ENCODE data around the gene SERPINE1. TPM values are rescaled to one million over a fixed set of nuclear protein-coding genes. Genes with fewer than 3 reads are reported as not detected.
"Not testable (repeated sequence)": the region's sequence is repeated elsewhere in the genome, so short reads cannot be mapped to it uniquely, and the experiment has no call there.

Gene SERPINE1
- total and polyA plus RNA-seq, 2 donors (not counting 1 experiment from before 2014, with no cell fraction given): 167 to 1,153 TPM

DNA sequence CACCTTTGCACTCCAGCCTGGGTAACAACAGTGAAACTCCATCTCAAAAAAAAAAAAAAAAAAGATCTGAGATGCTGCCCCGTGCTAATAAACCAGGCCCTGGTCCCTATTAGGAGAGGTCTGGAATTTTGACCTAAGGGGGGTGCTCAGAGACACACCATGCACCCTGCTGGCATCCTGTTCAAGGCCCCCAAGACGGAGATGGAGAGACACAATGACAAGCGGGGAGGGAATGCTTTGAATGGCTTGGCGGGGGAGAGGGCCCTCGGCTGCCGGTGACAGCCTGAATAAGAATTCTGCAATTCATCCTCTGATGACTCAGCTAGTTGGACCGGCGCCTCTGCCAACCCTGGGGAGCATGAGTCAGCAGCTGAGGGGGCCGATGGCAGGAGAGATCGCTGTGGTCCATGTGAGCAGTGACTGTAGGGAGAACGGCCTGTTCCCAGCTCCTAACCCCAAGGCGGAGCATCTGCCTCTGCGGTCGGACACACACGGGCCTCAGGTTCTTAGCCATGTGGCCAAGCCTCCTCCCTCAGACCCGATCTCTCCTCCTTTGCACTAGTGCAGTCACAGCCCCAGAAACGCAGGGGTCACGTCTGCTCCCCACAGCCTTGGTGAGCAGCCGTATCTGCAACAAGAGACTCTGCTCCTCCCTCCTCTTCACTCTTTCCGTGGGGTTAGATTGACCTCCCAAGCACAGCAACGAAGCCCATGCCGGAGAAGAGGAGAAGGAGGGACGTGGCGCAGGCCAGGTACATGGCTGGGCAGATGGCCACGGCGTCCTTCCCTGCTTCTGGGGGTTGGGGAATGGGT lies 26.7 kb upstream of the SERPINE1 start:
- H2AFZ ChIP-seq (ENCODE audit: low read length): peak overlapping the region; percentile 3
- DNase-seq (ENCODE audit: low read depth in 2 of 2): peak; percentile 99
- H4K20me1 ChIP-seq (ENCODE audit: control insufficient read depth, extremely low read depth, insufficient read depth, low read length): no peaks in the 10 kb centered on the region
- peak overlapping the region in 1 of 4 experiments; percentile 23 for H3K4me3 ChIP-seq (replicated peaks in 1 of 4; ENCODE audit: control extremely low read depth in 1 of 4, insufficient read depth in 1 of 4, low read depth in 3 of 4, low read length in 4 of 4)
- H3K4me1 ChIP-seq (ENCODE audit: control insufficient read depth, extremely low read depth, insufficient read depth, low read length): peaks cover 15% of the 10 kb centered on the region
- TF ChIP-seq, protein P1, sequence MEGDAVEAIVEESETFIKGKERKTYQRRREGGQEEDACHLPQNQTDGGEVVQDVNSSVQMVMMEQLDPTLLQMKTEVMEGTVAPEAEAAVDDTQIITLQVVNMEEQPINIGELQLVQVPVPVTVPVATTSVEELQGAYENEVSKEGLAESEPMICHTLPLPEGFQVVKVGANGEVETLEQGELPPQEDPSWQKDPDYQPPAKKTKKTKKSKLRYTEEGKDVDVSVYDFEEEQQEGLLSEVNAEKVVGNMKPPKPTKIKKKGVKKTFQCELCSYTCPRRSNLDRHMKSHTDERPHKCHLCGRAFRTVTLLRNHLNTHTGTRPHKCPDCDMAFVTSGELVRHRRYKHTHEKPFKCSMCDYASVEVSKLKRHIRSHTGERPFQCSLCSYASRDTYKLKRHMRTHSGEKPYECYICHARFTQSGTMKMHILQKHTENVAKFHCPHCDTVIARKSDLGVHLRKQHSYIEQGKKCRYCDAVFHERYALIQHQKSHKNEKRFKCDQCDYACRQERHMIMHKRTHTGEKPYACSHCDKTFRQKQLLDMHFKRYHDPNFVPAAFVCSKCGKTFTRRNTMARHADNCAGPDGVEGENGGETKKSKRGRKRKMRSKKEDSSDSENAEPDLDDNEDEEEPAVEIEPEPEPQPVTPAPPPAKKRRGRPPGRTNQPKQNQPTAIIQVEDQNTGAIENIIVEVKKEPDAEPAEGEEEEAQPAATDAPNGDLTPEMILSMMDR (conservative IDR thresholded peaks at IDR 0.05 in 1 of 2, IDR thresholded peaks at IDR 0.05 in 1 of 2; ENCODE audit: low read depth in 1 of 2, low read length in 2 of 2): no peak
- no peak for TF ChIP-seq EZH2 (IDR thresholded peaks at IDR 0.05; ENCODE audit: low read length, missing control alignments)
- peak overlapping the region; percentile 54 for H3K9ac ChIP-seq (ENCODE audit: insufficient read depth, low read length)
- H3K9me3 ChIP-seq (ENCODE audit: control insufficient read depth, insufficient read depth, low read depth, low read length): no peaks in the 10 kb centered on the region
- no peaks in the 10 kb centered on the region for H3K27me3 ChIP-seq (ENCODE audit: control insufficient read depth, insufficient read depth, low read length)
- H3K4me2 ChIP-seq (ENCODE audit: extremely low read depth, insufficient read depth, low read length): peak overlapping the region; percentile 20
- no peaks in the 10 kb centered on the region for H3K36me3 ChIP-seq (ENCODE audit: control insufficient read depth, insufficient read depth, low read length)
- H3K79me2 ChIP-seq (ENCODE audit: control insufficient read depth, insufficient read depth, low read length): peaks cover 5% of the 10 kb centered on the region
- peak overlapping the region; percentile 94 for H3K27ac ChIP-seq (ENCODE audit: insufficient read depth, low read length)

DNA sequence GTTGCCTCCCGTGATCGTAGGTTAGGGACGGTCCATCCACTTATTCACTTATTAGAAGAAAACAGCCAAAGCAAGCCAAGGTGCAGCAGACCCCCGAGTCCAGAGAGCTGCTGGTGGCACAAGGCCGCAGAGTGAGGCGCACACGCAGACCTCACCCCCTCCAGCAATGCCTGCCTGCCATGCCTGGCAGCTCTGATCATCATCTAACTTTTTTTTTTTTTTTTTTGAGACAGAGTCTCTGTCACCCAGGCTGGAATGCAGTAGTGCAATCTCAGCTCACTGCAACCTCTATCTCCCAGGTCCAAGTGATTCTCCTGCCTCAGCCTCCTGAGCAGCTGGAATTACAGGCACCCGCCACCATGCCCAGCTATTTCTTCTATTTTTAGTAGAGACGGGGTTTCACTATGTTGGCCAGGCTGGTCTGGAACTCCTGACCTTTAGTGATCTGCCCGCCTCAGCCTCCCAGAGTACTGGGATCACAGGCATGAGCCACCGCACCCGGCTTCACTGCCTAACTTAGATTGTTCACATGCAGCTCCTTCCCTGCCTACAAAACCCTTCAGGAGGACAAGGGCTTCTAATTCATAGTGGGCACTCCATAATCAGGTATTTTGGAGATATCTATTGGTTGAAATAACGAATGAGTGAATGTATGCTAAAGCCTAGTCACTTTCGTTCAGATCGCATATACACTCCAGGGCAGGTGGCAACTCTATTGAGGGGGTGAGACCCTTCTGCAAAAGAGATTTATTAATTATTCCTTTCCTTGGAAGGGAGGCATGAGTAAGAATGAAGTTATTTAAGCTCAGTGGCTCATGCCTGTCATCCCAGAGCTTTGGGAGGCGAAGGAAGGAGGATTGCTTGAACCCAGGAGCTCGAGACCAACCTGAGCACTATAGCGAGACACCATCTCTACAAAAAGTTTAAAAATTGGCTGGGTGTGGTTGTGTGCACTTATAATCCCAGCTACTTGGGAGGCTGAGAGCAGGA lies 25.8 kb upstream of the SERPINE1 start:
- Histone ChIP-seq H3K27me3 (ENCODE audit: control insufficient read depth, insufficient read depth, low read length) (no peaks in the 10 kb centered on the region), H4K20me1 (ENCODE audit: control insufficient read depth, extremely low read depth, insufficient read depth, low read length) (no peaks in the 10 kb centered on the region), H3K4me1 (ENCODE audit: control insufficient read depth, extremely low read depth, insufficient read depth, low read length) (peaks cover 13% of the 10 kb centered on the region), H3K4me3 (replicated peaks in 1 of 4; ENCODE audit: control extremely low read depth in 1 of 4, insufficient read depth in 1 of 4, low read depth in 3 of 4, low read length in 4 of 4) (peak overlapping the region in 1 of 4 experiments; percentile 24), H3K4me2 (ENCODE audit: extremely low read depth, insufficient read depth, low read length) (peak overlapping the region; percentile 20), H3K9ac (ENCODE audit: insufficient read depth, low read length) (no peak overlapping the region), H3K36me3 (ENCODE audit: control insufficient read depth, insufficient read depth, low read length) (no peaks in the 10 kb centered on the region), H3K27ac (ENCODE audit: insufficient read depth, low read length) (peak overlapping the region; percentile 94), H2AFZ (ENCODE audit: low read length) (no peak overlapping the region), H3K79me2 (ENCODE audit: control insufficient read depth, insufficient read depth, low read length) (no peaks in the 10 kb centered on the region), H3K9me3 (ENCODE audit: control insufficient read depth, insufficient read depth, low read depth, low read length) (no peaks in the 10 kb centered on the region)
- TF ChIP-seq, protein P1 (conservative IDR thresholded peaks at IDR 0.05 in 1 of 2, IDR thresholded peaks at IDR 0.05 in 1 of 2; ENCODE audit: low read depth in 1 of 2, low read length in 2 of 2): no peak
- TF ChIP-seq EZH2 (IDR thresholded peaks at IDR 0.05; ENCODE audit: low read length, missing control alignments): no peak
- DNase-seq (ENCODE audit: low read depth in 2 of 2): no peak

DNA sequence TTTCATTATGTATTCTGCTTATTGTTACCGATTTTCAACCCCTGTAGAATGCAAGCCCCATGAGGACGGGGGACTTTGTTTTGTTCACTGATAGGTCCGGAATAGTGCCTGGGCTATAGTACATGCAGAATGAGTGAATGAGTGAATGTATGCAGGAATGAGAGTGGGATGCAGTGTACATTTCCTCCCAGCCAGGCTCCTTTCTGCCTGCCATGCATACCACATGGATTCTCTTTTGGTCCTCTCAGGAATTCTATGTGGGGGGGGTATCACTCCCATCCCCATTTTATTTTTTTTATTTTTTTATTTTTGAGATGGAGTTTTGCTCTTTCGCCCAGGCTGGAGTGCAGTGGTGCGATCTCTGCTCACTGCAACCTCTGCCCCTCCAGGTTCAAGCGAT lies 24.9 kb upstream of the SERPINE1 start:
- no peak for TF ChIP-seq EZH2 (IDR thresholded peaks at IDR 0.05; ENCODE audit: low read length, missing control alignments)
- TF ChIP-seq, protein P1 (conservative IDR thresholded peaks at IDR 0.05 in 1 of 2, IDR thresholded peaks at IDR 0.05 in 1 of 2; ENCODE audit: low read depth in 1 of 2, low read length in 2 of 2): no peak
- no peak overlapping the region for H3K4me2 ChIP-seq (ENCODE audit: extremely low read depth, insufficient read depth, low read length)
- H3K27ac ChIP-seq (ENCODE audit: insufficient read depth, low read length): no peak overlapping the region
- H3K9me3 ChIP-seq (ENCODE audit: control insufficient read depth, insufficient read depth, low read depth, low read length): no peaks in the 10 kb centered on the region
- H3K27me3 ChIP-seq (ENCODE audit: control insufficient read depth, insufficient read depth, low read length): no peaks in the 10 kb centered on the region
- peak overlapping the region in 1 of 4 experiments; percentile 1 for H3K4me3 ChIP-seq (replicated peaks in 1 of 4; ENCODE audit: control extremely low read depth in 1 of 4, insufficient read depth in 1 of 4, low read depth in 3 of 4, low read length in 4 of 4)
- no peak overlapping the region for H3K9ac ChIP-seq (ENCODE audit: insufficient read depth, low read length)
- no peak overlapping the region for H2AFZ ChIP-seq (ENCODE audit: low read length)
- H3K36me3 ChIP-seq (ENCODE audit: control insufficient read depth, insufficient read depth, low read length): no peaks in the 10 kb centered on the region
- no peaks in the 10 kb centered on the region for H4K20me1 ChIP-seq (ENCODE audit: control insufficient read depth, extremely low read depth, insufficient read depth, low read length)
- DNase-seq (ENCODE audit: low read depth in 2 of 2): no peak
- peaks cover 13% of the 10 kb centered on the region for H3K4me1 ChIP-seq (ENCODE audit: control insufficient read depth, extremely low read depth, insufficient read depth, low read length)
- H3K79me2 ChIP-seq (ENCODE audit: control insufficient read depth, insufficient read depth, low read length): no peaks in the 10 kb centered on the region

DNA sequence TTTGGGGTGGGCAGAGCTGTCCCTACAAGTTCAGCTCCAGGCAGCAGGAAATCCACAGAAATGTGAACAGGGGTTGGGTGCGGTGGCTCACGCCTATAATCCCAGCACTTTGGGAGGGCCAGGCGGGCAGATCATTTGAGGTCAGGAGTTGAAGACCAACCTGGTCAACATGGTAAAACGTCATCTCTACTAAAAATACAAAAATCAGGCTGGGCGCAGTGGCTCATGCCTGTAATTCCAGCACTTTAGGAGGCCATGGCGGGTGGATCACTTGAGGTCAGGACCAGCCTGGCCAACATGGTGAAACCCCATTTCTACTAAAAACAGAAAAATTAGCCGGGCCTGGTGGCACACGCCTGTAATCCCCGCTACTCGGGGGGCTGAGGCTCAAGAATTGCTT lies 23.2 kb upstream of the SERPINE1 start:
- H3K79me2 ChIP-seq (ENCODE audit: control insufficient read depth, insufficient read depth, low read length); H3K9me3 ChIP-seq (ENCODE audit: control insufficient read depth, insufficient read depth, low read depth, low read length); H3K4me2 ChIP-seq (ENCODE audit: extremely low read depth, insufficient read depth, low read length); H3K27me3 ChIP-seq (ENCODE audit: control insufficient read depth, insufficient read depth, low read length); H3K9ac ChIP-seq (ENCODE audit: insufficient read depth, low read length); H2AFZ ChIP-seq (ENCODE audit: low read length); H3K36me3 ChIP-seq (ENCODE audit: control insufficient read depth, insufficient read depth, low read length); H3K4me3 ChIP-seq (replicated peaks in 1 of 4; ENCODE audit: control extremely low read depth in 1 of 4, insufficient read depth in 1 of 4, low read depth in 3 of 4, low read length in 4 of 4); H4K20me1 ChIP-seq (ENCODE audit: control insufficient read depth, extremely low read depth, insufficient read depth, low read length); H3K27ac ChIP-seq (ENCODE audit: insufficient read depth, low read length); DNase-seq (ENCODE audit: low read depth in 2 of 2): not testable (repeated sequence)
- peaks cover 13% of the 10 kb centered on the region for H3K4me1 ChIP-seq (ENCODE audit: control insufficient read depth, extremely low read depth, insufficient read depth, low read length)
